Stimulated activated naive CD8-positive, alpha-beta T cell treated with anti-CD3 and anti-CD28 coated beads, Interleukin-15, amount 100 ng/mL, for 72 hours (primary cell): Measurements from ENCODE around the gene XYLT1.
A peak's percentile ranks its signal among the peaks of the same experiment; 100 is the strongest.

Experiments
- ATAC-seq: fragments of 150-1000 bp; cut with Tn5 transposase; 2 replicates; pipeline ENCODE4 v1.10.0; 2021; ENCODE audit warnings: mild to moderate bottlenecking, moderate library complexity
- DNase-seq, 2 donors: peaks; one replicate each; pipeline ENCODE4 v3.0.0; 2021 to 2022
- H3K27ac Mint-ChIP-seq, 2 donors: one replicate each; pipeline ENCODE4 v1.8.0; 2022; ENCODE audit warnings: mild to moderate bottlenecking in 2 of 2, mixed read lengths in 2 of 2, moderate library complexity in 2 of 2
- H3K27me3 Mint-ChIP-seq: one replicate; pipeline ENCODE4 v1.8.0; 2022; ENCODE audit warnings: mixed read lengths
- H3K4me1 Mint-ChIP-seq: one replicate; pipeline ENCODE4 v1.8.0; 2022; ENCODE audit warnings: mild to moderate bottlenecking, mixed read lengths
- H3K4me3 Mint-ChIP-seq, 2 donors: one replicate each; pipeline ENCODE4 v1.8.0; 2022; ENCODE audit warnings: mild to moderate bottlenecking in 2 of 2, mixed read lengths in 2 of 2, moderate library complexity in 1 of 2
- H3K9me3 Mint-ChIP-seq, 2 donors: one replicate each; pipeline ENCODE4 v1.8.0; 2022; ENCODE audit warnings: mixed read lengths in 2 of 2

Gene XYLT1

GRCh38 chr16:17177242-17177958 is 293.4 kb downstream of the XYLT1 start:
- H3K27ac Mint-ChIP-seq: no peak overlapping the region
- no peak overlapping the region for H3K4me3 Mint-ChIP-seq
- H3K9me3 Mint-ChIP-seq: no peaks in the 10 kb centered on the region
- H3K27me3 Mint-ChIP-seq: no peaks in the 10 kb centered on the region
- H3K4me1 Mint-ChIP-seq: peaks cover 14% of the 10 kb centered on the region
- ATAC-seq: no peak
- no peak for DNase-seq

GRCh38 chr16:17176199-17176598 is 294.6 kb downstream of the XYLT1 start:
- DNase-seq (no peak), ATAC-seq (no peak)
- Mint-ChIP-seq H3K4me1 (peaks cover 14% of the 10 kb centered on the region), H3K27ac (no peak overlapping the region), H3K4me3 (no peak overlapping the region), H3K9me3 (no peaks in the 10 kb centered on the region), H3K27me3 (no peaks in the 10 kb centered on the region)

GRCh38 chr16:17173281-17173680 is 297.5 kb downstream of the XYLT1 start:
- H3K4me1 Mint-ChIP-seq: peaks cover 14% of the 10 kb centered on the region
- no peak for DNase-seq
- H3K27ac Mint-ChIP-seq: no peak overlapping the region
- H3K27me3 Mint-ChIP-seq: no peaks in the 10 kb centered on the region
- H3K4me3 Mint-ChIP-seq: no peak overlapping the region
- no peak for ATAC-seq
- H3K9me3 Mint-ChIP-seq: no peaks in the 10 kb centered on the region

- H3K4me1 Mint-ChIP-seq: peaks cover 14% of the 10 kb centered on the region
- peaks cover 0 to 8% of the 10 kb centered on the region in 2 donors for H3K9me3 Mint-ChIP-seq
- no peak overlapping the region for H3K27ac Mint-ChIP-seq
- H3K4me3 Mint-ChIP-seq: no peak overlapping the region
- no peak for ATAC-seq
- no peak for DNase-seq
- H3K27me3 Mint-ChIP-seq: no peaks in the 10 kb centered on the region
These were observed 299.3 kb downstream of the XYLT1 start for GRCh38 chr16:17171250-17172143.

- Mint-ChIP-seq H3K27me3 (no peaks in the 10 kb centered on the region), H3K9me3 (peaks cover 0 to 8% of the 10 kb centered on the region in 2 donors), H3K4me3 (no peak overlapping the region), H3K4me1 (peaks cover 14% of the 10 kb centered on the region), H3K27ac (no peak overlapping the region)
- no peak for ATAC-seq
- no peak for DNase-seq
These were observed 300.3 kb downstream of the XYLT1 start for GRCh38 chr16:17170435-17170834.

GRCh38 chr16:17168181-17168580 is 302.6 kb downstream of the XYLT1 start:
- DNase-seq (no peak), ATAC-seq (no peak)
- H3K4me3 Mint-ChIP-seq: no peak overlapping the region
- H3K4me1 Mint-ChIP-seq: peaks cover 5% of the 10 kb centered on the region
- no peaks in the 10 kb centered on the region for H3K27me3 Mint-ChIP-seq
- H3K27ac Mint-ChIP-seq: no peak overlapping the region
- peaks cover 0 to 8% of the 10 kb centered on the region in 2 donors for H3K9me3 Mint-ChIP-seq

GRCh38 chr16:17166095-17166494 is 304.7 kb downstream of the XYLT1 start:
- Mint-ChIP-seq H3K27me3 (no peaks in the 10 kb centered on the region), H3K4me3 (no peak overlapping the region), H3K27ac (no peak overlapping the region), H3K4me1 (no peaks in the 10 kb centered on the region), H3K9me3 (peaks cover 0 to 8% of the 10 kb centered on the region in 2 donors)
- ATAC-seq (no peak), DNase-seq (no peak)

- no peak for DNase-seq
- H3K27me3 Mint-ChIP-seq: no peaks in the 10 kb centered on the region
- no peaks in the 10 kb centered on the region for H3K4me1 Mint-ChIP-seq
- H3K27ac Mint-ChIP-seq: no peak overlapping the region
- no peak overlapping the region for H3K4me3 Mint-ChIP-seq
- no peak for ATAC-seq
- H3K9me3 Mint-ChIP-seq: peaks cover 0 to 1% of the 10 kb centered on the region in 2 donors
These were observed 308.2 kb downstream of the XYLT1 start for GRCh38 chr16:17162560-17162959.

- no peak overlapping the region for H3K27ac Mint-ChIP-seq
- no peak overlapping the region for H3K4me3 Mint-ChIP-seq
- no peak for ATAC-seq
- no peaks in the 10 kb centered on the region for H3K27me3 Mint-ChIP-seq
- no peaks in the 10 kb centered on the region for H3K4me1 Mint-ChIP-seq
- DNase-seq: no peak
- H3K9me3 Mint-ChIP-seq: no peaks in the 10 kb centered on the region
These were observed 309.8 kb downstream of the XYLT1 start for GRCh38 chr16:17160920-17161431.

- no peak for ATAC-seq
- DNase-seq: no peak
- Mint-ChIP-seq H3K9me3 (no peaks in the 10 kb centered on the region), H3K27ac (peak overlapping the region in 1 of 2 donors; percentile 75), H3K27me3 (no peaks in the 10 kb centered on the region), H3K4me3 (no peak overlapping the region), H3K4me1 (no peaks in the 10 kb centered on the region)
These were observed 310.4 kb downstream of the XYLT1 start for GRCh38 chr16:17160285-17160853.

- no peaks in the 10 kb centered on the region for H3K27me3 Mint-ChIP-seq
- H3K27ac Mint-ChIP-seq: no peak overlapping the region
These were observed 311.1 kb downstream of the XYLT1 start for GRCh38 chr16:17159617-17160016.

GRCh38 chr16:17155936-17156335 is 314.8 kb downstream of the XYLT1 start:
- Mint-ChIP-seq H3K27ac (no peak overlapping the region), H3K4me1 (no peaks in the 10 kb centered on the region), H3K27me3 (no peaks in the 10 kb centered on the region), H3K9me3 (no peaks in the 10 kb centered on the region), H3K4me3 (no peak overlapping the region)
- ATAC-seq (no peak), DNase-seq (no peak)

More at GRCh38 chr16:17159617-17160016, 311.1 kb downstream of the XYLT1 start:
- ATAC-seq (no peak), DNase-seq (no peak)
- Mint-ChIP-seq H3K9me3 (no peaks in the 10 kb centered on the region), H3K4me1 (no peaks in the 10 kb centered on the region), H3K4me3 (no peak overlapping the region)

GRCh38 chr16:17155485-17155884 is 315.3 kb downstream of the XYLT1 start:
- no peaks in the 10 kb centered on the region for H3K9me3 Mint-ChIP-seq
- no peaks in the 10 kb centered on the region for H3K27me3 Mint-ChIP-seq
- H3K27ac Mint-ChIP-seq: no peak overlapping the region
- no peaks in the 10 kb centered on the region for H3K4me1 Mint-ChIP-seq
- DNase-seq (no peak), ATAC-seq (no peak)
- H3K4me3 Mint-ChIP-seq: no peak overlapping the region

GRCh38 chr16:17154981-17155380 is 315.8 kb downstream of the XYLT1 start:
- Mint-ChIP-seq H3K27ac (peak overlapping the region in 1 of 2 donors; percentile 65), H3K4me1 (no peaks in the 10 kb centered on the region), H3K27me3 (no peaks in the 10 kb centered on the region), H3K9me3 (no peaks in the 10 kb centered on the region), H3K4me3 (no peak overlapping the region)
- no peak for DNase-seq
- no peak for ATAC-seq

GRCh38 chr16:17152311-17152710 is 318.4 kb downstream of the XYLT1 start:
- no peak for ATAC-seq
- Mint-ChIP-seq H3K27ac (no peak overlapping the region), H3K27me3 (no peaks in the 10 kb centered on the region), H3K4me3 (no peak overlapping the region), H3K9me3 (no peaks in the 10 kb centered on the region), H3K4me1 (no peaks in the 10 kb centered on the region)
- DNase-seq: no peak

GRCh38 chr16:17151335-17151734 is 319.4 kb downstream of the XYLT1 start:
- ATAC-seq (no peak), DNase-seq (no peak)
- H3K27me3 Mint-ChIP-seq: no peaks in the 10 kb centered on the region
- H3K27ac Mint-ChIP-seq: no peak overlapping the region
- H3K9me3 Mint-ChIP-seq: no peaks in the 10 kb centered on the region
- H3K4me3 Mint-ChIP-seq: no peak overlapping the region
- H3K4me1 Mint-ChIP-seq: no peaks in the 10 kb centered on the region
